Measurements from ENCODE around the gene NPPA.

The NPPA gene

DNA sequence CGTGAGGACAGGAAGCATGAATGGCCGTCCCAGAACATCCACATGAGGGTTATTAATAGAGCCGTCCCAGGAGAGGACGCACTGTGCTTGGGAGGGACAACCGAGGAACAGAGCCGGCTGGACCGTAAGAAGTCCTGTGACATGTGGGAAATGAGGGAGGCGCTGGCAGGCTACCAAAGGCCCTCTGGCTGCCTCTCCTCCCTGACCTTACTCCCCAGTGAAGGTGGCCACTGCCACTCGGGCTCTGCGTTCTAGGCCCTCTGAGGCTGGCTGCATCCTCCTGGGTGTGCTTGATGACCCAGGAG, 26.6 kb upstream of the NPPA start:
- DNase-seq (ENCODE audit: low read depth), result no peak

DNA sequence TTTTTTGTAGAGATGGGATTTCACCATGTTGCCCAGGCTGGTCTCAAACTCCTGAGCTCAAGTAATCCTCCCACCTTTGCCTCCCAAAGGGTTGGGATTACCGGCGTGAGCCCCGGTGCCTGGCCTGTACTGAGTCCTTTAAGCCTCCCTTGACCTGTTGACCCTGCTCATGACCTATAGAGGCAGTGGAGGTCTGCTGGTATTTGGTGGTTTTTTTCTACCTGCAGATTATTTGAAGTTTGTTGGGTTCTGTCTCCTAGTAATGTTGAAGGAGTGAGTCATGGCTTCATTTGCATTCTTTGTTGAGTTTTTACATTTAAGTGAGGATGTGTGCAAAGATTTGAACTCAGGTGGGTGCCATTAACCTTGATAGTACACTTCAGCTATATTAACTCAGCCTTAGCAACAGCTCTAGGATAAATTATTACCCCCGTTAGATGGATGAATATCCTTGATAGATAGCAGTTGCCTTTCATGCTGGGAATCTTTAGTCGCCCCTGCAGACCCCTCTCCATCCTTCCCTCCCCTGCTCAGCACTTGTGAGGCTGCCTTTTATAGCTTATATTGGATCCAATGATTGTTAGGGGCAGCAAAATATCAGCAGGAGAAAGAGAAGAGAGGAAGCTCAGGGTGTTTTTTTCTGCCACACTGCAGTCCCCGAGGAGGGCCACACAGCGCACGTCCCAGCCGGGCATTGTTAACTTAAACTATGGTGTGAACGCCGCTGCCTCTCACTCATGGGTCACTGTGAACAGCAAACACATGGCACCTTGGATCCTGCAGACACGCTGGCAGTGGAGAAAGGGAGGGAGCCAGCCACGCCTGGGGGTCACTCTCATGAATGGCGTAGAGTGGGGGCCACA, 26.0 kb upstream of the NPPA start:
- DNase-seq (ENCODE audit: low read depth), result no peak

GRCh38 chr1:11872545-11872944, 25.0 kb upstream of the NPPA start:
- DNase-seq (ENCODE audit: low read depth), result no peak

- DNase-seq (ENCODE audit: low read depth), result no peak
Observed at GRCh38 chr1:11869650-11870207, 22.1 kb upstream of the NPPA start.

DNA sequence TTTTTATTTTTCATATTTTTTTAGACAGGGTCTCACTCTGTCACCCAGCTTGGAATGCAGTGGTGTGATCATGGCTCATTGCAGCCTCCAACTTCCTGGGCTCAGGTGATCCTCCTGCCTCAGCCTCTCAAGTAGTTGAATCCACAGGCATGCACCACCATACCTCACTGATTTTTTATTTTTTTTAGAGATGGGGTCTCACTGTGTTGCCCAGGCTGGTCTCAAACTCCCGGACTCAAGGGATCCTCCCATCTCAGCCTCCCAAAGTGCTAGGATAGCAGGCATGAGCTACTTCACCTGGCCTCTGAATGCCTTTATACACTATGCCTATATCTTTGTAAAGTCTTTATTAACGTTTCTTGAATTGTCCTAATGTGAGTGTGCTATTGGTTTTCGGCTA, 21.5 kb upstream of the NPPA start:
- no peak for DNase-seq (ENCODE audit: low read depth)

DNA sequence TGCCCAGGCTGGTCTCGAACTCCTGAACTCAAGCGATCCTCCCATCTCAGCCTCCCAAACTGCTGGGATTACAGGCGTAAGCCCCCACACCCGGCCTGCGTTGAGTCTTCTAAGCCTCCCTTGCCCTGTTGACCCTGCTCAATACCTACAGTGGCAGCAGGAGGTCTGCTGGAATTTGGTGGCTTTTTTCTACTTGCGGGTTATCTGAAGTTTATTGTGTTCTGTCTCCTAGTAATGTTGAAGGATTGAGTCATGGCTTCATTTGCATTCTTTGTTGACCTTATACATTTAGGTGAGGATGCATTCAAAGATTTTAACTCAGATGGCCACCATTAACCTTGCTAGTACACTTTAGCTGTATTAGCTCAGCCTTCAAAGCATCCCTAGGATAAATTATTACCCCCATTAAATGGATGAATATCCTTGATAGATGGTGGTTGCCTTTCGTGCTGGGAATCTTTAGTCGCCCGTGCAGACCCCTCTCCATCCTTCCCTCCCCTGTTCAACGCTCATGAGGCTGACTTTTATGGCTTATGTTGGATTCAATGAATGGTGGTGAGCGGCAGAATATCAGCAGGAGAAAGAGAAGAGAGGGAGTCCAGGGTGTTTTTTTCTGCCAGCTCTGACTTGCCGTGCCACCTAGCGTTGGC, 20.9 kb upstream of the NPPA start:
- no peak for DNase-seq (ENCODE audit: low read depth)

- DNase-seq (ENCODE audit: low read depth), result no peak
Observed at GRCh38 chr1:11862890-11863289, 15.3 kb upstream of the NPPA start.

GRCh38 chr1:11860587-11860986, 13.0 kb upstream of the NPPA start:
- no peak for DNase-seq (ENCODE audit: low read depth)

DNA sequence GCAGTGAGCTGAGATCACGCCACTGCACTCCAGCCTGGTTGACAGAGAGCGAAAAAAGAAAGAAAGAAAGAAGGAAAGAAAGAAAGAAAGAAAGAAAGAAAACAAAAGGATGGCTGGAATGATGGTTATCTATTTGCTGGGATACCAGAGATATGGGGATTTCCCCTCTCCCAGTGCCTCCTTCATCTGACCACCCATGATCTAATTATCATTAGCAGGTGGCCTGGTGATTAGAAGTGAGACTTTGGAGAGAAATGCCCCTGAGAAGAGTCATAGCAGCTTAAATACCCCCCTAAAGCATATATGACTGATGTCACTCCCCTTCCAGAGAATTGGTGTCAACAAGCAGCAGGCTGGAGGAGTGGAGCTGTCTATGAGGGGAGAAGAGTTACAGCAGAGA, 12.5 kb upstream of the NPPA start:
- no peak for DNase-seq (ENCODE audit: low read depth)

DNA sequence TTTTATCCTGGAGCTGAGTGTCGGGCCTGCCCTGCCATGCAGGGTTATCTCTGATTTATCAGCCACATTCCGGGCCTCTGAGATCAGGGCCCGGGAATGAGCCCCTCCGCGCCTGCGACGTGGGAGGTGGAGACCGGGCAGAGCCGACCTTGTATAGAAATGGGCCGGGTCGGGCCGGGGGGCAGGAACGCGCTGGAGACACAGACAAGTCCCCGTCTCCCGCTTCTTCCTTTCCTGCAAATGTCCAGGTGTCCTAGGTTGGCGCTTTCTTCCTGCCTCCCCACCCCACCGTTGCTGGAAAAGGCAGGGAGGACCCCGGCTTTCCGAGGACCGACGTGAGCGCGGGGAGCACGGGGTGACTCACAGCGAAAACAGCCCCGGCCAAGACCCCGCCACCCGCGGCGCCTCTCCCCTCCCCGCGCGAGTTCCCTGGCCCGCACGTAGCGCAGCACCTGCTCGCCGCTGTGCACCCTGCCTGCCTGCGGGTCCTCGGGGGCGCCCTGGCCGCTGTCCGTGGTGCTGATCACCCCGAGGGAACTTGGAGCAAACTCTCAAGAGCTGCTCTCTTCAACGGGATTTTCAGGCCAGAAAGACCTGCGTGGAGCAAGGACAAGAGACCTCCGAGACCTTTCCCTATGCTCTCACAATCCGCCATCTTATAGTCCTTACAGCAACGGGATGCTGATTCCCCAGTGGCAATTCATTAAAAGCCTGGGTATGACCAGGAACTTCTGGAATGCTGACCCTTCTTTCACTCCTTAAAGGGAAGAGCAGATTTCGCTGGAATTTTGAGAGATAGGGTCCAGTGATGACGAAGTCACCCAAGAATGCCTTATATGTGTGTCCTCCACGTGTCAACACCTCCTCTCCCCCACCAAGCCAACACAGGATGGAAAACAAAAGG, 11.6 kb upstream of the NPPA start:
- peak; percentile 12 for DNase-seq (ENCODE audit: low read depth)

- no peak for DNase-seq (ENCODE audit: low read depth)
Observed at GRCh38 chr1:11858613-11858967, 11.0 kb upstream of the NPPA start, which contains the start of gene NPPB. TSS of gene NPPB (minus strand) at chr1:11858945. CDS start at chr1:11858833, 112 bp downstream.

DNA sequence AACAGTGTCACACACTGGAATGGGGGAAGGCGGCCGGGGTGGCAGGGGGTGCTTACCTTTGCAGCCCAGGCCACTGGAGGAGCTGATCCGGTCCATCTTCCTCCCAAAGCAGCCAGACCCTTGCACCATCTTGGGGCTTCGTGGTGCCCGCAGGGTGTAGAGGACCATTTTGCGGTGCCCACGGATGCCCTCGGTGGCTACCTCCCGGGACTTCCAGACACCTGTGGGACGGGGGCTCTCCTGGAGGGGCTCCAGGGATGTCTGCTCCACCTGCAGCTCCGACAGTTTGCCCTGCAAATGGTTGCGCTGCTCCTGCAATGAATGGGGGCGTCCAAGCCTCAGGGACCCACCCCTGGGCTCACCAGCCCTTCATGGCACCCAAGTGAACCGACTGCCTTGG, 10.6 kb upstream of the NPPA start:
- DNase-seq (ENCODE audit: low read depth), result no peak

GRCh38 chr1:11857164-11857851, 9.7 kb upstream of the NPPA start:
- DNase-seq (ENCODE audit: low read depth), result no peak

GRCh38 chr1:11856698-11857097, 9.1 kb upstream of the NPPA start:
- DNase-seq (ENCODE audit: low read depth), result no peak

DNA sequence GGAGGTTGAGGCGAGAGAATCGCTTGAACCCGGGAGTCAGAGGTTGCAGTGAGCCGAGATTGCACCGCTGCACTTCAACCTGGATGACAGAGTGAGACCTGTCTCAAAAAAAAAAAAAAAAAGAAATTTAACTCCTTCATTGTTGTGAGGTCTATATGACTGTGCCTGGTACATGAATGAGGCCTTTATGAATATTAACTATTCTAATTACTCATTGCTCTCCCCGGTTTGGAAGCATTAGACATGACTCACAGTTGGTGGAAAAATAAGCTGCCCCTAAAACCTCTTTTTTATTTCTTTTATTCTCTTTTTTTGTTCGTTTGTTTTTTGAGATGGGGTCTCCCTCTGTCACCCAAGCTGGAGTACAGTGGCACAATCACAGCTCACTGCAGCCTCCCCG, 7.8 kb upstream of the NPPA start:
- DNase-seq (ENCODE audit: low read depth), result no peak

DNA sequence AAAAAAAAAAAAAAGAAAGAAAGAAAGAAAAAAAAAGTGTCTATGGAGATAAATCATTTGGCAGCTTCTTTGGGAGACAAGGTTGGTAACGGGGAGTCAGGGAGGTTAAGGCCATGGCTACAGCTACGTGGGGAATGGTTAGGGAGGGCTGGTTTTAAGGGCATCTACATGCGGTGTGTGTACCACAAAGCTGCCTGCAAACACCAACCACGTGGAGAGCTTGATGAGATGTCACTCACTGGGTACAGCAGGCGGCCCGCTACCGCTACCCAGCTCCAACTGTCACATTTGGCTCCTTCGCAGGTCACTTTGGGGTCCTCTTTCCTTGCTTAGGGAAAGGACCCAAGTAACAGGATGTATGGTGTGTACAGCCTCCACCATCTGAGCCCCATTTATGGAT, 6.9 kb upstream of the NPPA start:
- DNase-seq (ENCODE audit: low read depth), result no peak

DNA sequence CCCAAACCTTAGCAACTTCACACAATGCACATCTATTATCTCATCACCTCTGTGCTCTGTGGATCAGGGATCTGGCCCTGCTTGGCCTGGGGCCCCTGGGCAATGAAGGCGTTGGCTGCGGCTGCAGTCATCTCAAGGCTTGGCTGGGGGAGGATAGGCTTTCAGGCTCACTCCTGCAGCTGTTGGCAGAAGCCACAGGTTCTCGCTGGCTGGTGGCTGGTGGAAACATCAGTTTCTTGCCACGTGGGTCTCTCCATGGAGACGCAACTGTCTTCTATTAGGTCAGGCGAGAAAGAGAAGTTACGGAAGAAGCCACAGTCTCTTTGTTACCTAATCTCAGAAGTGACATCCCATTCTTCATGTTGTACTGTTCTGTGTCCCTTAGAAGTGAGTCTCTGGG, 3.6 kb upstream of the NPPA start:
- DNase-seq (ENCODE audit: low read depth), result no peak

- DNase-seq (ENCODE audit: low read depth), result no peak
Observed at GRCh38 chr1:11850156-11850555, 2.6 kb upstream of the NPPA start.

GRCh38 chr1:11848373-11848700, 754 bp upstream of the NPPA start:
- no peak for DNase-seq (ENCODE audit: low read depth)

GRCh38 chr1:11845641-11846335, 1.8 kb downstream of the NPPA start:
- no peak for DNase-seq (ENCODE audit: low read depth)
